M059J (cell line): ENCODE data around the gene GNAQ. TPM values are rescaled to one million over a fixed set of nuclear protein-coding genes. Genes with fewer than 3 reads are reported as not detected.
A peak's percentile ranks its signal among the peaks of the same experiment; 100 is the strongest.

Source experiments
- DNase-seq: peaks from one replicate; pipeline ENCODE4 v3.0.0-alpha.2; 2012; ENCODE audit warnings: low read depth
- total RNA-seq: library from RNA; depleted of rRNA; stranded (reverse); fragments of >200 nt; shearing (Covaris generic); gene quantifications from 2 replicates; pipeline ENCODE4 v1.2.3, GENCODE V29; 2014

GNAQ gene
- total RNA-seq, 1 experiment from 2014 or later: 39.2 TPM

GRCh38 chr9:77844415-77844814, 187.2 kb downstream of the GNAQ start:
- DNase-seq: no peak

- no peak for DNase-seq
Measured at GRCh38 chr9:77843871-77844155, 187.8 kb downstream of the GNAQ start.

GRCh38 chr9:77843076-77843870, 188.3 kb downstream of the GNAQ start:
- no peak for DNase-seq

DNA sequence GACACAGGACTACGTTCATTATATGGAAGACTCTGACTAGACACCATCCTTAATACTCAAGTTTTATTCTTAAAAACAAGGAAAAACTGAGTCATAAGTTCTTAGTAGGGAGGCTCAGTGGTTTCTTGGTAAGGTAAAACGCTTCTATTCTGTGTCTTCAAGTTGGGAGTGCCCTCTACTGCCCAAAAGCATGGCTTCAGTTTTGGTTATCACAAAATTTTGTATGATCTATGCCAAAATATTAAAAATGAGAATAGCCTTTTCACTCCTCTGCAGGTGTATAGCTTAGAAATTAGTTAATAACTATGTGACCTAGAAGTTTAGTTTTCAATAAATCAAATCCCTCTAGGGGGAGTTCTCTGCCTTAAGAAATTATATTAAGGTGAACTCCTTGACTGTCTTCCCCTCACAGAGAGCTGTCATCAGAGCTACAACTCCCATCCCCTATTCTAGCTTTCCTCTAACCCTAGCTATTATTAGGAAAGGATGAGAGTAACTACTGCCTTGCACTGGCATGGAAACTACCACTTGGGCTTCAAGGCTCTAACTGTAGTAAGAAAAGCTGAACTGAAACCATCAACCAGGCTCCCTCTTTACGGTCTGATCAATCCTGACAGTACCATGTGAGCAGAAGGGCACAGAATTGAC, 189.7 kb downstream of the GNAQ start:
- peak; percentile 33 for DNase-seq

DNA sequence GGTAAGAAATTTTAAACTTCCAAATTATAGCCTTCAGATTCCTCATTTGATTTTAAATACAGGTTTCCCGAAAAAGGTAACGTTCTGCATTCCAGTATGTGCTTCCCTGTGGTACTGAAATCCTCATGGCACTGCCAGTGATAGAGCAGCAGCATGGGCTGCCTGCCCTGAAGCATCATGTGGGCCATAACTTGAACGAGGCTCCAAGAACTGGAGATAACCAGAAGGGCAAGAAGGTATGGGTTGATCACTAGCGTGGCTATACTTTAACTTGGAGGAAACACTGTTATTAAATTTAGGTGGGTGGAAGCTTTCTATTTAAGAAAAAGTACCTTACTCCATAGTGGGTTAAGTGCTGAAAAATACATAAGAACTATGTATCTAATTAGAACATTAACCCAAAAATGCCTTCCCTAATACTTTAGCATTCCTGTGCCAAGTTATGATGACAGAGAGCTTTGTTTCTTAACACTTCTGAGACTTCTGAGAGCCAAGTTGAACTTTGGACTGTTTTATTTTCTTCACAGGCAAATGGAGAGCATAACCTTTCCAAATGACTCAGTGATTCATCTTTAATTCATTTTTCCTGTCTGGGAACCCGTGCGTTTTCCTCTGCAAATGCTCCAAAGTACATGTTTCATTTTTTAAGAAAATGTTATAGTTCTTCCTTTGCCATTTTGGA, 192.0 kb downstream of the GNAQ start:
- peak; percentile 70 for DNase-seq

DNA sequence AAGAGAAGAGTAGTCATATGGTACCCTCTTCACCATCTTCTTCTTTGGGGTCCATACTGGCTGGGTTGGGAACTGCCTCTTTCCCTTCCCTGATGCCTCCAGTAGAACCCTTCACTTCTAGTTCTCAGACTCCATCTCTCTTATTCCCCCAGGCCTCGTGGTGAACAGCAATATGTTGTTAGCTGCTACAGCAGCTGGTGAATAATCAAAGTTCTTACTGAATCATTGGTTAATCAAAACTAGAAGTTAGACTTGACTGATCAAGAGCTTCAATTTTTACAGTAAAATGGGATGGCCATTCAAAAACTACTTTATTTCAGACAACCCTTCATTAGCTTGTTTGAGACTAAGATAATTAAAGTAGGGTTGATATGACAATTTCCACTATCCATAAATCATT, 192.6 kb downstream of the GNAQ start:
- DNase-seq: no peak

DNA sequence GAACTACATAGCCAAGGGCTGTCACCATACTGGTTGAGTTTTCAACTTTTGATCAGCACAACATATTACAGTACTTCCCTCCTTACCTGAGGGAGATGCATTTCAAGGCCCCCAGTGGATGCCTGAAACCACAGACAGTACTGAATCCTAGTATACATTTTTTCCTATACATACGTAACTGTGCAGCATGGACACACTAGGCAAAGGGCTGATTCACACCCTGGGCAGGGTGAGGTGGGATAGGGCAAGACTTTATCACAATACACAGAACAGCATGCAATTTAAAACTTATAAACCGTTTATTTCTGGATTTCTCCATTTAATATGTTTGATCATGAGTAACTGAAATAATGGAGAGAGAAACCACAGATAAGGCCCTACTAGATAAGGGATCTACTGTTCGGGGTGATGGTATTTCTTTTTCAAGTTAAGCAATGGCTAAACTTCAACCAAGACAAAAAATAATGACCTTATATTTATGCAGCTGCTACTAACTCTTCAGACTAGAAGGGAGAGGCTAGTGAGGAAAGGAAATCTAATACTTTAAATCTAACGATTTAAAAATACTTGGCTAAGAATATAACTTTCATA, 196.6 kb downstream of the GNAQ start:
- no peak for DNase-seq

DNA sequence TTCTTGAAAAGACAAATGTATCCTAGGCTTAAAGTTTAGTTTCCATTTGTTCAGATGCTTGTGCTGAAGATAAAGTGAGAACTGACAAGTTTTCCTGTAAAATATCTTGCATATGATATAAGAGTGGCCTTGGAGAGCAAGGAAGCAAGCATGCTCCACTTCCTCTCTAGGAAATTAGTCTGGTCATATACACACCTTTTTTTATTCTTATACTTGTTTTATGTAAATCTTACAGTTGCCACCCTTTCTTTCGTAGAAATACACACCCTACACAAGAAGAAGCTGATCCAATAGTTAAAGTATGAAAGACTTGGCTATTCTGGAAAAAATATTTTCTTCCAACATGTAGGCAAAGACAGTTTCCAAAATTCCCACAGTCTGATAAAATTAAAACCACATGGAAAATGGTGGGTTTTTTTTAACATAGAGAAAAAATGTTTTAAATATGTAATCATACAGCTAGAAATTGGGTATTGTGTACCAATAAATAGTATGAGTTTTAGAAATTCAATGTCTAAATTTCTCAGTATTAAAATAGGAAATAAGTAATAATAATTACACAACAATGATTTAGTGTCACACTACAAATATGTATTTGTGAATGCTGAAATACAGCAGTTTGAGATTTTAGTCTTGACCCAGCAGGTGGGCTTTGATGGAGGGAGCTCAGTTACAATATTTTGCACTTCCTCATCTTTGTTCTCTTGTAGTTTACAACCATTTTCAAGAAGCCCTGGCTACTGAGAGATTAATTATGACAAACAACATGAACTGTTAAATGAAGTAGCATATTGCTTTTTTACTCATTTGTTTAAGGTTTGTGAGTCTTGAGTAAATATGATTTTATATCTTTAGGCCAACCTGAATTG, 197.8 kb downstream of the GNAQ start:
- no peak for DNase-seq

GRCh38 chr9:77832639-77833038, 199.0 kb downstream of the GNAQ start:
- DNase-seq: no peak

GRCh38 chr9:77831781-77832180, 199.8 kb downstream of the GNAQ start:
- no peak for DNase-seq

- no peak for DNase-seq
Measured at GRCh38 chr9:77830618-77831285, 200.9 kb downstream of the GNAQ start.

DNA sequence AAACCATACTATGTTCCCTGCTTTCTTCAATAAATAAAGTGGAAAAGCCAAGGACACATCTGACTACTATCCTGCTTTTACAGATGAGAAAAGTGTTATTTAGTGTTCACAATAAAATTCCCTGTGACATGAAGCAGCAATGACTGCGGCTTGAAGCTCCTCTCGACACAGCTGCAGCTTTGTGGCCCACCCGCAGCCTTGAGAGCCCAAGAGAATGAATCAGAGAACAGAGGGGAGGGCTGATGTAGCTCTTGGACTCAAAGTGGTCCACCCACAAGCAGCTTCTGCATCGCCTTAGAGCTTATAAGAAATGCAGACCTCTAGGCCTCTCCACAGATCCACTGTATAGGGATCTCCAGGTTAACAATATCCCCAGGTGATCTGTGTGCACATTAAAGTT, 202.2 kb downstream of the GNAQ start:
- DNase-seq: no peak

DNA sequence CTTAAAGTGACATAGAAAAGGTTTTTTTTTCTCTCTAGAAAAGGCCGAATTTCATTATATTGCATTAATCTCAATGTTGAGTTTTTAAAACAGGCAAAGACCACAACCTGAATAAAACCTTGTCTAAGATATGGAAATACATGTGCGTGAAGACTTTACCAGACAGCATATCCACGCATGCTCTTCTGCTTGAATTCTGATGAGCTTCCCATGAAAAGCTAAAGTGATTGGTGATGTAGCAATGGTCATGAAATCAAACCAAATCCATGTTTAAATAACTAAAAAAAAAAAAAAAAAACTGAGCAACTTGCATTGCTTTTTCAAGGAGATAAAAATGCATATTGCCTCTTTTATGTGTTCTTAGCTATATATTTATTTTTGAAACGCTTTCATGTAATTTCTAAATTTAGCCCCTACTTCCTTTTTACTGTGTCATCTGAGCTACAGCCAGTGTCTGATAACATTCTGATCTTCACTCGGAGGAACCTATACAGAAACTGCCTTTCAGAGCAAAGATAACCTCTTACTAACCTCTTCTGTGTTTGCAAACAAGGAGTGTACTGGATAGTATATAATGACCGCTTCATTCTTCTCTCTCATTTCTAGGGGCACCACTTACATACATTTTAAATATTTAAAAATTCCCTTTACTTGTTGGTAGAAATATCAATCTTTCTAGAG, 204.4 kb downstream of the GNAQ start:
- DNase-seq: no peak

GRCh38 chr9:77826621-77827020, 205.0 kb downstream of the GNAQ start:
- DNase-seq: peak; percentile 54

DNA sequence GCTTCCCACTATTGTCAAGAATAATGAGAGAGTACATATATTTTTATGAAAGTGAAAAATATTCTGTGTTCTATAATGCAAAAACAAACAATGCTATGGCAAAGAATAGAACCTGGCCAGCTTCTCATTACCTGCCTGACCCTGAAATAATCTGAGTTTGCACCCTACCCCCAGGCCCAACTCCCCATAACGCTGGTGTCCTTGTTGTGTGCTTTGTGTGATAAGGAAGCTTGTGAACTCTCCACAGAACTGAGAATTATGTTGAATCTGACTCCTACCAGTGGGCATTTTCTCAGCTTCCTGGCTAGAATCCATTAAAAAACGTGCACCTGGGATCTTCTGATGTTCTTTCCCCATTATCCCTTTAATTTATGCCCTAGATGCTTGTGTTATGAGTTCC, 205.5 kb downstream of the GNAQ start:
- DNase-seq: no peak

GRCh38 chr9:77825361-77825760, 206.2 kb downstream of the GNAQ start:
- DNase-seq: no peak

GRCh38 chr9:77820293-77820954, 211.2 kb downstream of the GNAQ start:
- DNase-seq: peak; percentile 89

DNA sequence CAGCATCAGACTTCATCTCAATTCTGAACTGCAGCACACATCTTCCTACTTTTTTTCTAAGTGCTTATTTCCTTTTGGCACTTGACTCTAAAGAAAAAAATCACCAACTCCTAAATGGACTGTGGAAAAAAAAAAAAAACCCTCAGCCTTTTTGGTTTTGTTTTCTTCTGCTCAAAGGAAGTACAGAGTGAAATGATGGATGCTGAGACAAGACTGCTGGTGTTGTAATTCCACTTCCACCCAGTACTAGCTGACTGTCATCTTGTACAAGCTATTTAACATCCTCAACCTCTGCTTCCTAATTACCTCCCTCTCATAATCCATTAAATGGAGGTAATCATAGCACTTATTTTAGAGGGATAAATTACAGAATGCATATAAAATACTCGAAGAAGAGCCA, 212.0 kb downstream of the GNAQ start:
- DNase-seq: no peak

- DNase-seq: no peak
Measured at GRCh38 chr9:77817590-77818311, 213.9 kb downstream of the GNAQ start.
